ENCODE results near the gene SLC9A7. TPM values are rescaled to one million over a fixed set of nuclear protein-coding genes. Genes with fewer than 3 reads are reported as not detected.

Gene SLC9A7
- total and polyA plus RNA-seq, 2 of the 13 experiments (the other 11 are each of a cell fraction or from before 2014, with no cell fraction given): 5.8 to 7.2 TPM

- TF ChIP-seq ZNF784 (CRISPR knock-in tag; IDR thresholded peaks at IDR 0.05; ENCODE audit: borderline replicate concordance) (no peak), ZNF317 (CRISPR knock-in tag; IDR thresholded peaks at IDR 0.05) (no peak), MAFG (CRISPR knock-in tag; IDR thresholded peaks at IDR 0.05) (no peak), ZNF672 (CRISPR knock-in tag; IDR thresholded peaks at IDR 0.05) (no peak), ZFY (CRISPR knock-in tag; IDR thresholded peaks at IDR 0.05) (no peak), ATF4 (CRISPR knock-in tag; IDR thresholded peaks at IDR 0.05) (no peak), ZFYVE20 (CRISPR knock-in tag; IDR thresholded peaks at IDR 0.05; ENCODE audit: borderline replicate concordance, low read depth) (no peak)
These were observed 25.7 kb downstream of the SLC9A7 start (continued) for GRCh38 chrX:46733226-46733625.

GRCh38 chrX:46730765-46731164 is 28.2 kb downstream of the SLC9A7 start:
- H3K9ac ChIP-seq (ENCODE audit: insufficient read depth, low read depth, low read length): no peak overlapping the region
- ChIA-PET CTCF (ENCODE audit: low intra/inter-chr PET ratio, low total read pairs) (no interaction called here), POLR2A (no interaction called here)
- BruUV-seq (replicated peaks): no TSS peak
- H4K20me1 ChIP-seq (ENCODE audit: insufficient read depth, low read length): no peaks in the 10 kb centered on the region
- H3K27me3 ChIP-seq (ENCODE audit: control insufficient read depth in 1 of 2, insufficient read depth in 2 of 2, low read length in 2 of 2): no peaks in the 10 kb centered on the region
- no peaks in the 10 kb centered on the region for H3K79me2 ChIP-seq (ENCODE audit: insufficient read depth, low read length)
- no peak overlapping the region for H3K27ac ChIP-seq (ENCODE audit: extremely low read length, insufficient read depth, low read length)
- TF ChIP-seq ZNF720 (CRISPR knock-in tag; IDR thresholded peaks at IDR 0.05): no peak
- no peak for TF ChIP-seq SP4 (CRISPR knock-in tag; IDR thresholded peaks at IDR 0.05)
- no peak for TF ChIP-seq RFXAP (CRISPR knock-in tag; IDR thresholded peaks at IDR 0.05; ENCODE audit: borderline replicate concordance)
- TF ChIP-seq PHB2 (IDR thresholded peaks at IDR 0.05; ENCODE audit: partially characterized antibody): no peak
- TF ChIP-seq NR3C1 (CRISPR knock-in tag; IDR thresholded peaks at IDR 0.05): no peak
- TF ChIP-seq ZNF263 (CRISPR knock-in tag; IDR thresholded peaks at IDR 0.05): no peak
- TF ChIP-seq FOXC1 (CRISPR knock-in tag; IDR thresholded peaks at IDR 0.05; ENCODE audit: borderline replicate concordance): no peak
- TF ChIP-seq ZNF770 (CRISPR knock-in tag; IDR thresholded peaks at IDR 0.05): no peak
- no peak for TF ChIP-seq SOX6 (IDR thresholded peaks at IDR 0.05)
- TF ChIP-seq SOX6 (CRISPR knock-in tag; IDR thresholded peaks at IDR 0.05): no peak
- no peak for TF ChIP-seq RFX3 (CRISPR knock-in tag; IDR thresholded peaks at IDR 0.05)
- no peak for TF ChIP-seq ZNF572 (CRISPR knock-in tag; IDR thresholded peaks at IDR 0.05)
- no peak for TF ChIP-seq ZNF329 (CRISPR knock-in tag; IDR thresholded peaks at IDR 0.05; ENCODE audit: low read depth)
- no peak for TF ChIP-seq KMT2A (CRISPR knock-in tag; IDR thresholded peaks at IDR 0.05)
- TF ChIP-seq ZNF256 (CRISPR knock-in tag; conservative IDR thresholded peaks at IDR 0.05): no peak
- no peaks in the 10 kb centered on the region for H3K36me3 ChIP-seq (replicated peaks in 1 of 2; ENCODE audit: control insufficient read depth in 1 of 2, insufficient read depth in 2 of 2, low read length in 2 of 2)
- no peak for DNase-seq (ENCODE audit: low spot score)
- WGBS (ENCODE audit: low lambda C conversion rate): 90% methylated on average over 1 of the region's 1 CpG
- intact Hi-C loops (cut with micrococcal nuclease; ENCODE audit: unreplicated experiment): no loop called here
- no peak for ATAC-seq
- FAIRE-seq: no peak
- H3K9me3 ChIP-seq (ENCODE audit: low read length): peaks cover 3% of the 10 kb centered on the region
- H3K4me1 ChIP-seq (ENCODE audit: insufficient read depth, low read length): no peaks in the 10 kb centered on the region
- H2AFZ ChIP-seq (ENCODE audit: low read length): no peak overlapping the region
- no peak overlapping the region for H3K4me2 ChIP-seq (ENCODE audit: low read depth, low read length)
- no peak overlapping the region for H3K4me3 ChIP-seq (replicated peaks in 1 of 3; ENCODE audit: insufficient read depth in 1 of 3, low read depth in 2 of 3, low read length in 3 of 3)
- in situ Hi-C loops (cut with HindIII; ENCODE audit: extremely low pct_ligation_motif_present, low pct_unique_long_range_greater_than_20kb): no loop called here

Data from HepG2 (cell line).